Mesothelial cell of epicardium (in vitro differentiated cells): ENCODE measurements around the gene TWNK. TPM values are rescaled to one million over a fixed set of nuclear protein-coding genes. Genes with fewer than 3 reads are reported as not detected.

ENCODE experiments used
- DNase-seq, 2 experiments: peaks; one replicate each; pipeline ENCODE4 v3.0.0; 2021; ENCODE audit warnings: low spot score in 2 of 2; ENCODE audit not compliant: unreplicated experiment in 2 of 2
- H3K27ac Mint-ChIP-seq: 2 replicates; pipeline ENCODE4 v1.8.0; 2021; ENCODE audit warnings: mixed read lengths
- H3K27me3 Mint-ChIP-seq: 2 replicates; pipeline ENCODE4 v1.8.0; 2021; ENCODE audit warnings: low read depth, mixed read lengths
- H3K36me3 Mint-ChIP-seq: 2 replicates; pipeline ENCODE4 v1.8.0; 2021; ENCODE audit warnings: mixed read lengths
- H3K4me1 Mint-ChIP-seq: 2 replicates; pipeline ENCODE4 v1.8.0; 2021; ENCODE audit warnings: mixed read lengths
- H3K4me3 Mint-ChIP-seq: 2 replicates; pipeline ENCODE4 v1.8.0; 2021; ENCODE audit warnings: mild to moderate bottlenecking, moderate library complexity, mixed read lengths
- H3K9me3 Mint-ChIP-seq: 2 replicates; pipeline ENCODE4 v1.8.0; 2021; ENCODE audit warnings: mixed read lengths
- total RNA-seq: library from RNA; stranded (reverse); gene quantifications from 3 replicates; pipeline ENCODE4 v1.2.1, GENCODE V29; 2021
- TF ChIP-seq, protein P1 (sequence below): fragments of 200-600 bp; sonication (generic); IDR thresholded peaks from one replicate; pipeline ENCODE4 v1.5.0; 2021; ENCODE audit warnings: antibody characterized with exemption; ENCODE audit not compliant: unreplicated experiment

TWNK gene
- total RNA-seq, 1 donor from 2014 or later, result 13.9 TPM

DNA sequence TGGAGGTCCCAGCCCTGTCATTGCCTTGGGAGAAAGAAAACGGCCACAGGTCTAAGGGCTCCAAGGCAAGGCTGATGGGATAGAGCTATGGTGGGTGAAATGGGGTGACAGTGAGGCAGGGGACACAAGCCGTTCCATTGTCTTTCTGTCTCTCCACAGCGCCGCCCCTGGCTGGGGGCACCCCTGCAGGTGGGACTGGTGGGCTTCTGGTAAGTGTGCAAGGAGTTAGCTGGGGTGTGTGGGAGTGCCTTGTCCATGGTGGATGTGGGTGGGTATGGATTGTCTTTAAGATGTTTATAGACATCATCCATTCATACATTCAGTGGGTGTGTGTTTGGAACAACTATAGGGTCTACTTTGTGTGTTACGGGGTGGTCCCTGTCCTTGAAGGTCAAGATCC lies 51.1 kb downstream of the TWNK start:
- TF ChIP-seq, protein P1, sequence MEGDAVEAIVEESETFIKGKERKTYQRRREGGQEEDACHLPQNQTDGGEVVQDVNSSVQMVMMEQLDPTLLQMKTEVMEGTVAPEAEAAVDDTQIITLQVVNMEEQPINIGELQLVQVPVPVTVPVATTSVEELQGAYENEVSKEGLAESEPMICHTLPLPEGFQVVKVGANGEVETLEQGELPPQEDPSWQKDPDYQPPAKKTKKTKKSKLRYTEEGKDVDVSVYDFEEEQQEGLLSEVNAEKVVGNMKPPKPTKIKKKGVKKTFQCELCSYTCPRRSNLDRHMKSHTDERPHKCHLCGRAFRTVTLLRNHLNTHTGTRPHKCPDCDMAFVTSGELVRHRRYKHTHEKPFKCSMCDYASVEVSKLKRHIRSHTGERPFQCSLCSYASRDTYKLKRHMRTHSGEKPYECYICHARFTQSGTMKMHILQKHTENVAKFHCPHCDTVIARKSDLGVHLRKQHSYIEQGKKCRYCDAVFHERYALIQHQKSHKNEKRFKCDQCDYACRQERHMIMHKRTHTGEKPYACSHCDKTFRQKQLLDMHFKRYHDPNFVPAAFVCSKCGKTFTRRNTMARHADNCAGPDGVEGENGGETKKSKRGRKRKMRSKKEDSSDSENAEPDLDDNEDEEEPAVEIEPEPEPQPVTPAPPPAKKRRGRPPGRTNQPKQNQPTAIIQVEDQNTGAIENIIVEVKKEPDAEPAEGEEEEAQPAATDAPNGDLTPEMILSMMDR, result no peak
- H3K4me3 Mint-ChIP-seq, result no peak overlapping the region
- no peaks in the 10 kb centered on the region for H3K9me3 Mint-ChIP-seq
- H3K27ac Mint-ChIP-seq, result no peak overlapping the region
- H3K36me3 Mint-ChIP-seq, result peaks cover 9% of the 10 kb centered on the region
- no peaks in the 10 kb centered on the region for H3K27me3 Mint-ChIP-seq
- peaks cover 23% of the 10 kb centered on the region for H3K4me1 Mint-ChIP-seq
- no peak for DNase-seq

DNA sequence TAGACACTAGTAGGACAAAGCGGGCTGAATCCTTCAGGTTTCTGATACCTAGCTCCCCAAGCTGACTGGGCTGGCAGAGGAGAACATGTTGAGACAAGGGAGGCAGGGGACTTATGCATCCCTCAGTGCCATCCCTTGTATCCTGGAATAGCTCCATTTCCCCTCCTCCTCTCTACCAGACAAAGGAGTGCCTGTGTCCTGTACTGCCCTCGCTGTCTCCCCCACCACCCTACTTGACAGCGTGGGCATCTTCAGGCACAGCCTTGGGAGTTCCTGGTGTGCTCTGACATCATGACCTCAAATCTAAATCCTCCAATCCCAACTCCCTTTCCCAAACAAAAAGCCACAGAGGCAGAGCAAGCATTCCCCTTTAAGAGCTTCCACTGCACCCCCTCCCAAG lies 52.7 kb downstream of the TWNK start:
- Mint-ChIP-seq H3K9me3 (no peaks in the 10 kb centered on the region), H3K36me3 (peaks cover 9% of the 10 kb centered on the region), H3K4me1 (peaks cover 23% of the 10 kb centered on the region), H3K27me3 (no peaks in the 10 kb centered on the region), H3K27ac (no peak overlapping the region), H3K4me3 (no peak overlapping the region)
- TF ChIP-seq, protein P1, result no peak
- no peak for DNase-seq

DNA sequence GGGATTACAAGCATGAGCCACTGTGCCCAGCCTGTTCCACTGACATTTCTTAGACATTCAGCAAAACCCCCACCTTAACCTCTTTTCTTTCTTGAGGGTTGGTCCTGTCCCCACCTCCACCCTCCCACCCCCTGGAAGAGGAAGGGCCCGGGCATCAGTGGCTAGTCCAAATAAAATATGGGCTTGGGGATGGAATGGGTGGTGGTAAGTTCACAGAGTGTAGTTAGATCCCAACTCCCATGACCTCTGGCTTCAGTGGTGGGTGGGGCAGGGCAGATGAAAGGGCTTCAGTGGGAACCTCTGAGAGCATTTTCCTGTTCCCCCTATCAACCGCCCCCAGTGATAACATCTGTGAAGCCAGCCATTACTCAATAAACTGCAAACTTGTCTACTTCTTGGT lies 53.5 kb downstream of the TWNK start:
- no peak overlapping the region for H3K4me3 Mint-ChIP-seq
- TF ChIP-seq, protein P1, result no peak
- H3K4me1 Mint-ChIP-seq, result peaks cover 23% of the 10 kb centered on the region
- no peak overlapping the region for H3K27ac Mint-ChIP-seq
- peaks cover 5% of the 10 kb centered on the region for H3K27me3 Mint-ChIP-seq
- DNase-seq, result no peak
- H3K9me3 Mint-ChIP-seq, result no peaks in the 10 kb centered on the region
- peaks cover 9% of the 10 kb centered on the region for H3K36me3 Mint-ChIP-seq

DNA sequence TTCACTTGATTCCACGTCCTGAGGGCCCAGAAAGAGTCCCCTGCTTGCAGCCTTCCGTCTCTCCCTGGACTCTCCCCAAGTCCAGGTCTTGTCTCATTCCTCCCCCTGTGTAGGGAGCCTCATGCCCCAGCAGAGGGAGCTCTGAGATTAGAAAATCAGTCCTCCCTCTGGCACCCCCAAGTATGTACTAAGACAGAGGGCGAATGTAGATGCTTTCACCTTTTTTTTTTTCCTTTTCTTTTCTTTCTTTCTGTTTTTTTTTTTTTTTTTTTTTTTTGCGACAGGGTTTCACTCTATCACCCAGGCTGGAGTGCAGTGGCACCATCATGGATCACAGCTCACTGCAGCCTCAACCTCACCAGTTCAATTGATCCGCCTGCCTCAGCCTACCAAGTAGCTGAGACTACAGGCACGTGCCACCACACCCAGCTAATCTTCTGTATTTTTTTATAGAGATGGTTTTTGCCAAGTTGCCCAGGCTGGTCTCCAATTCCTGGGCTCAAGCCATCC lies 54.0 kb downstream of the TWNK start:
- Mint-ChIP-seq H3K4me1 (peaks cover 24% of the 10 kb centered on the region), H3K4me3 (peak overlapping the region; percentile 92), H3K27ac (no peak overlapping the region), H3K9me3 (no peaks in the 10 kb centered on the region), H3K36me3 (peaks cover 9% of the 10 kb centered on the region), H3K27me3 (peaks cover 9% of the 10 kb centered on the region)
- DNase-seq, result peak in 1 of 2 experiments; percentile 80
- TF ChIP-seq, protein P1, result peak; percentile 56

DNA sequence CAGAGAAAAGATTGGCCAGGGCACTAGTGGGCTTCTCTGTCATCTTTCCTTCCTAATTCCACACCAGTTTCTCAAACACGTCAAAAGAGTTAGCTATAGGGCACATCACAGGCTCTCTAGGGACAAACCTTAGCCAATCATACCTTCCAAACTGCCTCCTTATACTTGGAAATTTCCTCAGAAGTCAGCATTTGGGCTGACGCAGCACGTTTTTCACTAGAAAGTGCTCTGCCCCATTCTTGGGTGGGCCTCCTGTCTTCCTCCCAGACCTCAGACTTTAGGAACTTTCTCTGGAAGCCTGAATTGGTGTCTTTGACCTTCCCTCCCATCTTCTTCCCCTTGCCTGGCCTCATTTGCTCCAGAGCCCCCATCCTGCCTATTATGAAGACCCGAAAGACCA lies 54.8 kb downstream of the TWNK start:
- H3K27ac Mint-ChIP-seq, result peak overlapping the region; percentile 98
- TF ChIP-seq, protein P1, result no peak
- peaks cover 9% of the 10 kb centered on the region for H3K36me3 Mint-ChIP-seq
- no peaks in the 10 kb centered on the region for H3K9me3 Mint-ChIP-seq
- peaks cover 17% of the 10 kb centered on the region for H3K27me3 Mint-ChIP-seq
- no peak for DNase-seq
- H3K4me1 Mint-ChIP-seq, result peaks cover 32% of the 10 kb centered on the region
- H3K4me3 Mint-ChIP-seq, result peak overlapping the region; percentile 92
